Panc1 (cell line): ENCODE measurements around the gene NEFH. TPM values are rescaled to one million over a fixed set of nuclear protein-coding genes. Genes with fewer than 3 reads are reported as not detected.

Experiments
- ATAC-seq: fragments of 200-7000 bp; cut with Tn5 transposase; 2 replicates; pipeline ENCODE4 v1.9.1; 2020; ENCODE audit warnings: mild to moderate bottlenecking, moderate library complexity
- BruUV-seq: library from RNA; stranded (reverse); fragments of 400-500 nt; replicated peaks from 2 replicates; lab custom pipeline; 2021; lab: Mats Ljungman, UMichigan
- CTCF ChIA-PET: fragments of 300-600 bp; sonication (Branson Sonifier 250); formaldehyde crosslinking; loops from one replicate; lab custom pipeline; 2022; ENCODE audit warnings: antibody characterized with exemption; lab: Charles Lee
- POLR2A ChIA-PET: fragments of 300-600 bp; sonication (Branson Sonifier 250); formaldehyde crosslinking; loops from one replicate; lab custom pipeline; 2022; ENCODE audit warnings: antibody characterized with exemption; lab: Charles Lee
- DNase-seq: peaks from one replicate; pipeline ENCODE4 v3.0.0-alpha.2; 2010; ENCODE audit warnings: low read depth, low spot score
- H3K27ac ChIP-seq: 2 replicates; pipeline ENCODE4 v1.5.1; 2011; ENCODE audit warnings: mild to moderate bottlenecking, low read length, inconsistent platforms
- H3K27me3 ChIP-seq: fragments of 200-500 bp; sonication (Bioruptor generic); 2 replicates; pipeline ENCODE4 v1.6.0; 2014; ENCODE audit warnings: low read length, inconsistent platforms; ENCODE audit not compliant: control insufficient read depth, insufficient read depth
- H3K36me3 ChIP-seq: fragments of 200-500 bp; sonication (Bioruptor generic); 2 replicates; pipeline ENCODE4 v1.5.1; 2014; ENCODE audit warnings: inconsistent platforms, mild to moderate bottlenecking, low read length, moderate library complexity; ENCODE audit not compliant: control insufficient read depth, insufficient read depth
- H3K4me1 ChIP-seq: 2 replicates; pipeline ENCODE4 v1.5.1; 2011; ENCODE audit warnings: inconsistent platforms, mild to moderate bottlenecking, low read length, moderate library complexity; ENCODE audit not compliant: control insufficient read depth, insufficient read depth
- H3K4me3 ChIP-seq, 2 experiments: 2 replicates each; pipeline ENCODE4 v1.5.1; 2011 to 2012; ENCODE audit warnings: low read depth in 2 of 2, low read length in 2 of 2, mild to moderate bottlenecking in 2 of 2, inconsistent platforms in 1 of 2, moderate library complexity in 1 of 2
- H3K9me3 ChIP-seq: fragments of 200-500 bp; sonication (Bioruptor generic); 2 replicates; pipeline ENCODE4 v1.5.1; 2014; ENCODE audit warnings: low read depth, mild to moderate bottlenecking, inconsistent platforms, low read length, moderate library complexity; ENCODE audit not compliant: control insufficient read depth, insufficient read depth
- CTCF ChIP-seq: fragments of 450-650 bp; IDR thresholded peaks from 2 replicates; pipeline ENCODE4 v1.5.1; 2017; ENCODE audit warnings: mild to moderate bottlenecking
- POLR2AphosphoS5 ChIP-seq: IDR thresholded peaks from 2 replicates; pipeline ENCODE4 v1.6.1; 2012; ENCODE audit warnings: mild to moderate bottlenecking, low read depth, low read length, moderate library complexity
- REST ChIP-seq, 2 experiments: IDR thresholded peaks; 2 replicates each; pipeline ENCODE4 v1.6.1; 2011 to 2012; ENCODE audit warnings: low read depth in 2 of 2, control low read depth in 1 of 2, low read length in 1 of 2, mild to moderate bottlenecking in 1 of 2, moderate library complexity in 1 of 2; ENCODE audit not compliant: insufficient read depth in 1 of 2
- SIN3A ChIP-seq: IDR thresholded peaks from 2 replicates; pipeline ENCODE4 v1.6.1; 2012; ENCODE audit warnings: low read depth, mild to moderate bottlenecking, low read length, moderate library complexity, borderline replicate concordance; ENCODE audit not compliant: insufficient read depth
- TCF7L2 ChIP-seq: IDR thresholded peaks from 2 replicates; pipeline ENCODE4 v1.6.1; 2011; ENCODE audit warnings: mild to moderate bottlenecking, low read depth, low read length, inconsistent platforms
- in situ Hi-C: cut with HindIII; loops from 2 replicates; pipeline ENCODE4 v1.10.0; 2016; ENCODE audit warnings: low sequenced_read_pairs, low pct_unique_long_range_greater_than_20kb
- intact Hi-C: fragments of 100-400 bp; cut with micrococcal nuclease; formaldehyde crosslinking; loops from one replicate; pipeline ENCODE4 v1.10.0; 2022; ENCODE audit not compliant: unreplicated experiment
- total RNA-seq: library from RNA; stranded (reverse); gene quantifications from one replicate; pipeline ENCODE4 v1.2.1, GENCODE V29; 2021; ENCODE audit not compliant: unreplicated experiment

The NEFH gene
- total RNA-seq, 1 experiment from 2014 or later: 0.08 TPM

GRCh38 chr22:29517215-29517908 lies 37.3 kb downstream of the NEFH start:
- intact Hi-C loops (no loop called here), in situ Hi-C loops (no loop called here)
- DNase-seq: no peak
- no peak for TF ChIP-seq REST (IDR thresholded peaks at IDR 0.05; ENCODE audit: insufficient read depth in 1 of 2, low read depth in 2 of 2, low read length in 1 of 2)
- TF ChIP-seq POLR2AphosphoS5: no peak
- TF ChIP-seq TCF7L2: no peak
- TF ChIP-seq CTCF: no peak
- no peak for TF ChIP-seq SIN3A
- Histone ChIP-seq H3K27me3 (no peaks in the 10 kb centered on the region), H3K4me3 (no peak overlapping the region), H3K9me3 (no peaks in the 10 kb centered on the region), H3K4me1 (no peaks in the 10 kb centered on the region), H3K27ac (no peak overlapping the region), H3K36me3 (peaks cover 10% of the 10 kb centered on the region)
- POLR2A ChIA-PET: no interaction called here
- BruUV-seq: no TSS peak
- CTCF ChIA-PET: no interaction called here
- ATAC-seq: no peak

GRCh38 chr22:29518427-29518826 lies 38.4 kb downstream of the NEFH start:
- TF ChIP-seq REST (IDR thresholded peaks at IDR 0.05; ENCODE audit: insufficient read depth in 1 of 2, low read depth in 2 of 2, low read length in 1 of 2) (no peak), TCF7L2 (no peak), POLR2AphosphoS5 (no peak), SIN3A (no peak), CTCF (no peak)
- Histone ChIP-seq H3K9me3 (no peaks in the 10 kb centered on the region), H3K27ac (no peak overlapping the region), H3K4me1 (no peaks in the 10 kb centered on the region), H3K4me3 (no peak overlapping the region), H3K36me3 (peaks cover 7% of the 10 kb centered on the region), H3K27me3 (no peaks in the 10 kb centered on the region)
- ChIA-PET CTCF (no interaction called here), POLR2A (no interaction called here)
- in situ Hi-C loops: no loop called here
- intact Hi-C loops: no loop called here
- ATAC-seq (no peak), DNase-seq (no peak)
- no TSS peak for BruUV-seq
